HCT116 (cell line): ENCODE data around the gene PODNL1.
"Not testable (repeated sequence)": the region's sequence is repeated elsewhere in the genome, so short reads cannot be mapped to it uniquely, and the experiment has no call there.

Experiments used
- CEBPB ChIP-seq: IDR thresholded peaks from 2 replicates; pipeline ENCODE4 v1.6.1; 2012; ENCODE audit warnings: low read depth
- EGR1 ChIP-seq: IDR thresholded peaks from 2 replicates; pipeline ENCODE4 v1.6.1; 2012; ENCODE audit warnings: low read depth
- EZH2 ChIP-seq: fragments of 200-600 bp; sonication (generic); IDR thresholded peaks from 2 replicates; pipeline ENCODE4 v1.6.1; 2017; ENCODE audit warnings: antibody characterized with exemption, mixed run types
- EZH2phosphoT487 ChIP-seq: fragments of 200-600 bp; IDR thresholded peaks from 2 replicates; pipeline ENCODE4 v1.6.1; 2018; ENCODE audit warnings: antibody characterized with exemption, borderline replicate concordance
- FOSL1 ChIP-seq: IDR thresholded peaks from 2 replicates; pipeline ENCODE4 v1.6.1; 2012; ENCODE audit warnings: low read depth
- JUND ChIP-seq: IDR thresholded peaks from 2 replicates; pipeline ENCODE4 v1.6.1; 2012
- POLR2A ChIP-seq: IDR thresholded peaks from 2 replicates; pipeline ENCODE4 v1.7.0; 2011; ENCODE audit warnings: borderline replicate concordance; ENCODE audit not compliant: insufficient read depth, insufficient read length; ENCODE audit errors: extremely low read depth
- POLR2AphosphoS5 ChIP-seq: IDR thresholded peaks from 2 replicates; pipeline ENCODE4 v1.6.1; 2011; ENCODE audit warnings: mild to moderate bottlenecking, low read depth, low read length, moderate library complexity
- RAD21 ChIP-seq: IDR thresholded peaks from 2 replicates; pipeline ENCODE4 v1.6.1; 2012; ENCODE audit warnings: low read depth, mild to moderate bottlenecking
- SIN3A ChIP-seq: IDR thresholded peaks from 2 replicates; pipeline ENCODE4 v1.6.1; 2012; ENCODE audit warnings: low read depth
- YY1 ChIP-seq: IDR thresholded peaks from 2 replicates; pipeline ENCODE4 v1.6.1; 2011; ENCODE audit warnings: low read length, low read depth, moderate library complexity, mild to moderate bottlenecking; ENCODE audit not compliant: insufficient replicate concordance; ENCODE audit errors: extremely low read depth
- ZNF274 ChIP-seq: fragments of 200-500 bp; sonication (Bioruptor generic); IDR thresholded peaks from 2 replicates; pipeline ENCODE4 v1.6.1; 2014; ENCODE audit warnings: mild to moderate bottlenecking, low read depth, low read length, inconsistent platforms
- TF ChIP-seq, protein P1 (sequence below), 3 experiments: fragments of 200-600 bp in 1 of 3; sonication (generic) in 1 of 3; IDR thresholded peaks in 2 of 3; conservative IDR thresholded peaks in 1 of 3; 2 replicates each; pipeline ENCODE4 v1.5.1; 2012 to 2017; ENCODE audit warnings: low read depth in 2 of 3, low read length in 2 of 3, antibody characterized with exemption in 1 of 3, borderline replicate concordance in 1 of 3, control low read depth in 1 of 3, mild to moderate bottlenecking in 1 of 3, mixed read lengths in 1 of 3, mixed run types in 1 of 3, moderate library complexity in 1 of 3; ENCODE audit not compliant: insufficient read depth in 1 of 3
- TF ChIP-seq, protein P2 (sequence below): IDR thresholded peaks from 2 replicates; pipeline ENCODE4 v1.6.1; 2012

DNA sequence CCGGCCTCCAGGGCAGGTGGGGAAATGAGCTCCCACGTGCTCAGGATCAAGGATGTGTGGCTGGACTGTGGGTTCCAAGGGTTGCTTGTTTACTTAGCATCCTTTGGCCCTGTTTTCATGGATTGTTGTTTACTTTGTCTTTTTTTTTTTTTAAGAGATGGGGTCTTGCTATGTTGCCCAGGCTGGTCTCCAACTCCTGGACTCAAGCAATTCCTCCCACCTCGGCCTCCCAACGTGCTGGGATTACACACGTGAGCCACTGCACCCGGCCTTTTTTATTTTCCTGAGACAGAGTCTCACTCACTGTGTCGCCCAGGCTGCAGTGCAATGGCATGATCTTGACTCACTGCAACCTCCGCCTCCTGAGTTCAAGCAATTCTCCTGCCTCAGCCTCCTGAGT, 29.0 kb upstream of the PODNL1 start:
- TF ChIP-seq, protein P1, sequence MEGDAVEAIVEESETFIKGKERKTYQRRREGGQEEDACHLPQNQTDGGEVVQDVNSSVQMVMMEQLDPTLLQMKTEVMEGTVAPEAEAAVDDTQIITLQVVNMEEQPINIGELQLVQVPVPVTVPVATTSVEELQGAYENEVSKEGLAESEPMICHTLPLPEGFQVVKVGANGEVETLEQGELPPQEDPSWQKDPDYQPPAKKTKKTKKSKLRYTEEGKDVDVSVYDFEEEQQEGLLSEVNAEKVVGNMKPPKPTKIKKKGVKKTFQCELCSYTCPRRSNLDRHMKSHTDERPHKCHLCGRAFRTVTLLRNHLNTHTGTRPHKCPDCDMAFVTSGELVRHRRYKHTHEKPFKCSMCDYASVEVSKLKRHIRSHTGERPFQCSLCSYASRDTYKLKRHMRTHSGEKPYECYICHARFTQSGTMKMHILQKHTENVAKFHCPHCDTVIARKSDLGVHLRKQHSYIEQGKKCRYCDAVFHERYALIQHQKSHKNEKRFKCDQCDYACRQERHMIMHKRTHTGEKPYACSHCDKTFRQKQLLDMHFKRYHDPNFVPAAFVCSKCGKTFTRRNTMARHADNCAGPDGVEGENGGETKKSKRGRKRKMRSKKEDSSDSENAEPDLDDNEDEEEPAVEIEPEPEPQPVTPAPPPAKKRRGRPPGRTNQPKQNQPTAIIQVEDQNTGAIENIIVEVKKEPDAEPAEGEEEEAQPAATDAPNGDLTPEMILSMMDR (IDR thresholded peaks at IDR 0.05 in 2 of 3, conservative IDR thresholded peaks at IDR 0.05 in 1 of 3; ENCODE audit: borderline replicate concordance in 1 of 3, insufficient read depth in 1 of 3, low read depth in 2 of 3, low read length in 2 of 3) = not testable (repeated sequence)
- not testable (repeated sequence) for TF ChIP-seq EZH2phosphoT487, YY1, EGR1, EZH2, RAD21, JUND, CEBPB, POLR2AphosphoS5, ZNF274, FOSL1, POLR2A, SIN3A
- TF ChIP-seq, protein P2, sequence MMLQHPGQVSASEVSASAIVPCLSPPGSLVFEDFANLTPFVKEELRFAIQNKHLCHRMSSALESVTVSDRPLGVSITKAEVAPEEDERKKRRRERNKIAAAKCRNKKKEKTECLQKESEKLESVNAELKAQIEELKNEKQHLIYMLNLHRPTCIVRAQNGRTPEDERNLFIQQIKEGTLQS = not testable (repeated sequence)
